ENCODE results near the gene TMEM39B. TPM values are rescaled to one million over a fixed set of nuclear protein-coding genes. Genes with fewer than 3 reads are reported as not detected.

Gene TMEM39B
- total RNA-seq, 4 donors from 2014 or later, result 6.0 to 7.9 (median 6.9) TPM

DNA sequence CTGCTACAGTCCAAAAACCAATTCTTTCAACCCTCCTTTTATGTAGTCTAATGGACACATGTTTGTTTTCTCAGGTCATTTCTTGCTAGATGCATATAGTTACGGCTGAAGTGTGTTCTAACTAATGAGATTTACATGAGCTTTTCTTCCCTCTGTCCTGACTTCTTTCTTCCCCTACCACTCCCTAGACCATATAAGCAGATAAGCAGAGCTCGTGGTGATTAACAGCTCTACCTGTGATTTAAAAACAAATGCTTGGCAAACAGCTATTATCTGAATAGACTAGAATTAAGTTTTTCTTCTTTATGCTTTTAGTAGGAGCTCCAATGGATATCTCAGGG is 40.5 kb upstream of the TMEM39B start:
- 72% methylated on average over 2 of the region's 2 CpGs for WGBS

DNA sequence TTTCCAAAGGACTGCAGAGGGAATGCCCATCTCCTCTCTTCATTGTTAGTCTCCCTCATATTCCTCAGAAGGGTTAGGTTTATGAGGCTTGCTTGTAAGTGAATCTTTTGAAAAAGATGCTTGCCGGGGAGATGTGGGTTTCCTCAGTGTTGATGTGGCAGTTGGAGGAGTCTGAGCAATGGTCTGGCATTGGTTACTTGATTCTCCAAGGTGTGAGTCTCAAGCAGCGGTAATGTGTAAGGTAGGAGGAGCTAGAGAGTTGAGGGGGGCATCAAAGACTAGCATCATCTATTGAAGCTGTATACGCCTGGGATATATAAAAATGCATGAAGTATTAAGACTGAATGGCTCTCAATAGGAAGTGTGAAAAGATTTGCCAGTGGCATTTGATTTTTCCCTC is 37.6 kb upstream of the TMEM39B start:
- WGBS, result 82% methylated on average over 3 of the region's 3 CpGs
- no peaks in the 10 kb centered on the region for H3K27me3 ChIP-seq

More for the DNA sequence above, 40.5 kb upstream of the TMEM39B start:
- peaks cover 40% of the 10 kb centered on the region for H3K36me3 ChIP-seq
- no peaks in the 10 kb centered on the region for H3K9me3 ChIP-seq
- no peak overlapping the region for H3K27ac ChIP-seq
- TF ChIP-seq EP300 (IDR thresholded peaks at IDR 0.05) (no peak), POLR2AphosphoS5 (IDR thresholded peaks at IDR 0.05) (no peak), POLR2A (IDR thresholded peaks at IDR 0.05) (no peak)
- TF ChIP-seq, protein P1, sequence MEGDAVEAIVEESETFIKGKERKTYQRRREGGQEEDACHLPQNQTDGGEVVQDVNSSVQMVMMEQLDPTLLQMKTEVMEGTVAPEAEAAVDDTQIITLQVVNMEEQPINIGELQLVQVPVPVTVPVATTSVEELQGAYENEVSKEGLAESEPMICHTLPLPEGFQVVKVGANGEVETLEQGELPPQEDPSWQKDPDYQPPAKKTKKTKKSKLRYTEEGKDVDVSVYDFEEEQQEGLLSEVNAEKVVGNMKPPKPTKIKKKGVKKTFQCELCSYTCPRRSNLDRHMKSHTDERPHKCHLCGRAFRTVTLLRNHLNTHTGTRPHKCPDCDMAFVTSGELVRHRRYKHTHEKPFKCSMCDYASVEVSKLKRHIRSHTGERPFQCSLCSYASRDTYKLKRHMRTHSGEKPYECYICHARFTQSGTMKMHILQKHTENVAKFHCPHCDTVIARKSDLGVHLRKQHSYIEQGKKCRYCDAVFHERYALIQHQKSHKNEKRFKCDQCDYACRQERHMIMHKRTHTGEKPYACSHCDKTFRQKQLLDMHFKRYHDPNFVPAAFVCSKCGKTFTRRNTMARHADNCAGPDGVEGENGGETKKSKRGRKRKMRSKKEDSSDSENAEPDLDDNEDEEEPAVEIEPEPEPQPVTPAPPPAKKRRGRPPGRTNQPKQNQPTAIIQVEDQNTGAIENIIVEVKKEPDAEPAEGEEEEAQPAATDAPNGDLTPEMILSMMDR (IDR thresholded peaks at IDR 0.05), result no peak
- H3K27me3 ChIP-seq, result no peaks in the 10 kb centered on the region
- peaks cover 10% of the 10 kb centered on the region for H3K4me1 ChIP-seq
- no peak for DNase-seq (ENCODE audit: low spot score in 2 of 2)
- H3K4me3 ChIP-seq, result no peak overlapping the region

DNA sequence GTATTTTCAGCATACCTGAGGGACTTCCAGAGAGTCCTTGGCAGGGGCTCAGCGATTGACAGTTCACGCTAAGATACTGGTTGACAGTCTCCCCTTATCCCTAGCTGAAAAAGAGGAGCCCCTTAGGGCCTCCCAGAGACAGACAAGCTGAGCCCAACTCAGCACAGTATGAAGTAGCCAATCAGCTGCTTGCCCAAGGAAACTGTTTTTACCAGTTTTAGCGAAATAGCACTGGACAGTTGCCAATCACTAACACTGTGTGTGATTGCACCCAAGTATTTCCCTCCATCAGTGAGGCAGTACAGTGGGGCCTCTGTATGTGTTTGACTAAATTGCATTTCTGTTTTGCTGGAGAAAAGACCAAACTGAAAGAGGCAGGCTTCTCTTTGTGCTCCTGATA is 32.0 kb upstream of the TMEM39B start:
- Histone ChIP-seq H3K36me3 (peaks cover under 1% of the 10 kb centered on the region), H3K9me3 (no peaks in the 10 kb centered on the region), H3K4me3 (no peak overlapping the region), H3K4me1 (no peaks in the 10 kb centered on the region), H3K27ac (no peak overlapping the region), H3K27me3 (no peaks in the 10 kb centered on the region)
- no peak for DNase-seq (ENCODE audit: low spot score in 2 of 2)
- TF ChIP-seq EP300 (IDR thresholded peaks at IDR 0.05) (no peak), POLR2AphosphoS5 (IDR thresholded peaks at IDR 0.05) (no peak), POLR2A (IDR thresholded peaks at IDR 0.05) (no peak)
- TF ChIP-seq, protein P1 (IDR thresholded peaks at IDR 0.05), result no peak
- 95% methylated on average over 3 of the region's 3 CpGs for WGBS

More for the DNA sequence above, 37.6 kb upstream of the TMEM39B start:
- Histone ChIP-seq H3K27ac (no peak overlapping the region), H3K4me1 (peaks cover 10% of the 10 kb centered on the region), H3K9me3 (no peaks in the 10 kb centered on the region), H3K36me3 (peaks cover 40% of the 10 kb centered on the region), H3K4me3 (no peak overlapping the region)
- TF ChIP-seq EP300 (IDR thresholded peaks at IDR 0.05), result no peak
- TF ChIP-seq, protein P1 (IDR thresholded peaks at IDR 0.05), result no peak
- no peak for TF ChIP-seq POLR2A (IDR thresholded peaks at IDR 0.05)
- no peak for TF ChIP-seq POLR2AphosphoS5 (IDR thresholded peaks at IDR 0.05)
- DNase-seq (ENCODE audit: low spot score in 2 of 2), result no peak

DNA sequence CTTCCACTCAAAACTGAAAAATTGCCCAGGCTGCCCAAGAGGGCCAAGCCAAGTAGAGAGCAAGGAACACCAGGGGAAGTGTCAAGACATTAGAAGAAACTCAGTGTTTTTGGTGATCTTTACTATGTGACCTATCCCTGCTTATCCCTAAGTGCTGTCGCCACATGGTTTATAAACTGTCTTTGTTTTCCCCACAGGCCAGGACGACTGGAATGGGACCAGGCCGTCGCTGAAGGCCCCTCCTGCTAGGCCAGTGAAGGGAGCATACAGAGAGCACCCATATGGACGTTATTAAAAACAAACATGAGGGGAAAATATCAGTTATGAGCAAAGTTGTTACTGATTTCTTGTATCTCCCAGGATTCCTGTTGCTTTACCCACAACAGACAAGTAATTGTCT is 30.4 kb upstream of the TMEM39B start:
- TF ChIP-seq, protein P1 (IDR thresholded peaks at IDR 0.05), result no peak
- 59% methylated on average over 5 of the region's 5 CpGs for WGBS
- H3K4me1 ChIP-seq, result no peaks in the 10 kb centered on the region
- no peak for DNase-seq (ENCODE audit: low spot score in 2 of 2)
- no peak overlapping the region for H3K4me3 ChIP-seq
- H3K9me3 ChIP-seq, result no peaks in the 10 kb centered on the region
- H3K27me3 ChIP-seq, result no peaks in the 10 kb centered on the region
- no peak overlapping the region for H3K27ac ChIP-seq
- no peaks in the 10 kb centered on the region for H3K36me3 ChIP-seq

DNA sequence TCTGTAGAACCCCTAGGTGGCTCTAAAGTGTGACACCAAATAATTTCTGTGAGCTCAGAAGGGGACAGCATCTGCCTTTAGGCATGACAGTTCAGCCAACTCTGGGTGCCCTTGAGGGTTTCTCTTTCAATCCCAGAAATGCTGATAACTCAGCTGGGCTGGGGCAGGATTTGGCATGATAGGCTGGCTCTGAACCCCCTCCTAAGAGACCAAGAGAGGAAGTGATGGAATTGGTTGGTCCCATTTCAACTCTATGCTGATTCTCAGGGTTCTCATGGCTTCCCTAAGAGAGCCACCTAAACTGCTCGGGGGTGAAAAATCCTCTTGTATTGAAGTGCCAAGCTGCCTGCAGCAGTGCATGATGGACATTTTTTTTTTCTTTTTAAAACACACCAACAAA is 28.5 kb upstream of the TMEM39B start:
- no peak overlapping the region for H3K27ac ChIP-seq

More for the DNA sequence above, 28.5 kb upstream of the TMEM39B start:
- Histone ChIP-seq H3K4me1 (no peaks in the 10 kb centered on the region), H3K27me3 (no peaks in the 10 kb centered on the region), H3K9me3 (no peaks in the 10 kb centered on the region), H3K36me3 (no peaks in the 10 kb centered on the region), H3K4me3 (no peak overlapping the region)
- WGBS, result 100% methylated on average over 1 of the region's 1 CpG
- no peak for DNase-seq (ENCODE audit: low spot score in 2 of 2)
- TF ChIP-seq EP300 (IDR thresholded peaks at IDR 0.05) (no peak), POLR2A (IDR thresholded peaks at IDR 0.05) (no peak), POLR2AphosphoS5 (IDR thresholded peaks at IDR 0.05) (no peak)
- TF ChIP-seq, protein P1 (IDR thresholded peaks at IDR 0.05), result no peak

Data from suprapubic skin (tissue), 4 donors.